Pericardium fibroblast (primary cell): Measurements from ENCODE around the gene SMPDL3B. TPM values are rescaled to one million over a fixed set of nuclear protein-coding genes. Genes with fewer than 3 reads are reported as not detected.

ENCODE experiments used
- total RNA-seq: library from RNA; depleted of rRNA; stranded (reverse); fragments of >200 nt; gene quantifications from 2 replicates; pipeline ENCODE4 v1.2.3, GENCODE V29; 2015

The SMPDL3B gene, protein sequence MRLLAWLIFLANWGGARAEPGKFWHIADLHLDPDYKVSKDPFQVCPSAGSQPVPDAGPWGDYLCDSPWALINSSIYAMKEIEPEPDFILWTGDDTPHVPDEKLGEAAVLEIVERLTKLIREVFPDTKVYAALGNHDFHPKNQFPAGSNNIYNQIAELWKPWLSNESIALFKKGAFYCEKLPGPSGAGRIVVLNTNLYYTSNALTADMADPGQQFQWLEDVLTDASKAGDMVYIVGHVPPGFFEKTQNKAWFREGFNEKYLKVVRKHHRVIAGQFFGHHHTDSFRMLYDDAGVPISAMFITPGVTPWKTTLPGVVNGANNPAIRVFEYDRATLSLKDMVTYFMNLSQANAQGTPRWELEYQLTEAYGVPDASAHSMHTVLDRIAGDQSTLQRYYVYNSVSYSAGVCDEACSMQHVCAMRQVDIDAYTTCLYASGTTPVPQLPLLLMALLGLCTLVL
- not detected in 2 replicates for total RNA-seq

DNA sequence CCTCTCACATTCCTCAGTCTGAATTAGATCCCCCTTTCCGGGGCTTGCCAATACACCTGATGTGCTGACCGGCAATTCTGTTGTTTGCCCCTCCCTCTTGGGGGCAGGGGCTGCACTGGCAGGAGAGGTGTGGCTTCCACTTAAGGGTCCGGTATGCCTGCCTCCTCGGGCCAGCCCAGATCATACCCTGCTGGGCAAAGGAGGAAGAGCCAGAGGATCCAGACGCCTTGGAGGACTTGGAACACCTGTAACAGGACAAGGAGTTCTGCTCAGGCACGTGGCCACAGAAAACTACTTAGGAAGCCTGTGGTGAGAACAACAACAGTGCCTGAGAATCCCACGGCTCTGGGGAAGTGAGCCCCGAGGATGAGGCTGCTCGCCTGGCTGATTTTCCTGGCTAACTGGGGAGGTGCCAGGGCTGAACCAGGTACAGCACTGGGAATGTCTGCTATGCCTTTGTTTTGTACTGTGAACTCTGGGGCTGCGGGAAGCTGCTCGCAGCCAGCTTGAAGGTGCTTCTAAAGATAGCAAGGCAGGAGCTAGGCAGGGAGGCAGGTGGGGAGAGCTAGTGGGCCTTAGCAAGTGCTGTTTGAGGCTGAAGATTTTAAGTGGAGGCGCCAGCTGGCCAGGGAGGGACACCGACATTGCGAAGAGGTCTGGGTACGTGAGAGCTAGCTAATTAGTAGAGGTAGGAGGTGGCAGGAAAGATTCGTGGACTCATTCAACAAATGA lies at the start of gene SMPDL3B:
TSS of gene SMPDL3B (plus strand) at position 183 of the 732 bp plus-strand sequence. CDS start at position 367, 184 bp downstream.

DNA sequence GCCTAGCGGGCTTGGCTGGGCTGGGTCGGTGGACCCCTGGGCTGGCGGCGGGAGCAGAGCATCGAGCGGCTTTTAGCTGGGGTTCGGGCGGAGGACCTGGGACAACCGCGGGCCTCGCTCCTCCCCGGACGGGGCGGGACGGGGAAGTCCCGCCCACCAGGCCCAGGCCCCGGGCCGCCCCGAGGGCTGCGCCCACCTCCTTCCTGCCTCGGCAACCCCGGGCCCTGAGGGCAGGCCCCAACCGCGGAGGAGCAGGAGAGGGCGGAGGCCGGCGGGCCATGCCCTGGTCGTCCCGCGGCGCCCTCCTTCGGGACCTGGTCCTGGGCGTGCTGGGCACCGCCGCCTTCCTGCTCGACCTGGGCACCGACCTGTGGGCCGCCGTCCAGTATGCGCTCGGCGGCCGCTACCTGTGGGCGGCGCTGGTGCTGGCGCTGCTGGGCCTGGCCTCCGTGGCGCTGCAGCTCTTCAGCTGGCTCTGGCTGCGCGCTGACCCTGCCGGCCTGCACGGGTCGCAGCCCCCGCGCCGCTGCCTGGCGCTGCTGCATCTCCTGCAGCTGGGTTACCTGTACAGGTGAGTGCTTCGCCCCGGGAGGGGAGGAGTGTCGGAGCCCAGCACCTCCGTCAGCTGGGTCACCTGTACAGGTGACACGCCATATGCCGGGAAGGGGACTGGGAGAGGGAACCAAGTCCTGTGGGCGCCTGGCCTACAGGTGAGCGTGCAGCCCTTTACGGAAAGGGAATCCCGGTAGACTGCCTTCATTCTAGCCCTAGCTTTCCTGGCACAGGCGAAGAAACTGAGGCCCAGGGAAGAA lies 25.2 kb downstream of the SMPDL3B start, which contains the start of gene XKR8:
TSS of gene XKR8 (plus strand) at position 182 of the 812 bp plus-strand sequence. CDS start at position 279, 97 bp downstream.

Other genes starting within 250 kb of the SMPDL3B start
- gene FAM76A, start 209.0 kb upstream of the SMPDL3B start, total RNA-seq, result 2.8 and 8.5 TPM in 2 replicates
- 37.0 and 58.7 TPM in 2 replicates for gene STX12, start 161.8 kb upstream of the SMPDL3B start, total RNA-seq
- 29.4 and 37.6 TPM in 2 replicates for gene PPP1R8, start 104.2 kb upstream of the SMPDL3B start, total RNA-seq
- gene THEMIS2, start 62.5 kb upstream of the SMPDL3B start, total RNA-seq, result 3.2 and 5.6 TPM in 2 replicates
- 17.5 and 19.7 TPM in 2 replicates for gene RPA2, start 20.4 kb upstream of the SMPDL3B start, total RNA-seq
- gene XKR8, start 25.0 kb downstream of the SMPDL3B start, total RNA-seq, result 4.2 and 6.8 TPM in 2 replicates
- 8.5 and 16.9 TPM in 2 replicates for gene EYA3, start 153.6 kb downstream of the SMPDL3B start, total RNA-seq
- 0.17 and 0.23 TPM in 2 replicates for gene PTAFR, start 241.7 kb downstream of the SMPDL3B start, total RNA-seq